H1 (cell line): Measurements from ENCODE around the gene RPP30. TPM values are rescaled to one million over a fixed set of nuclear protein-coding genes. Genes with fewer than 3 reads are reported as not detected.

Experiments used
- CTCF ChIA-PET: fragments of 300-600 bp; sonication (Branson Sonifier 250); formaldehyde crosslinking; loops from one replicate; lab custom pipeline; 2021; ENCODE audit not compliant: partially characterized antibody; lab: Charles Lee
- POLR2A ChIA-PET: fragments of 300-600 bp; sonication (Branson Sonifier 250); formaldehyde crosslinking; loops from one replicate; lab custom pipeline; 2021; ENCODE audit warnings: inconsistent platforms; ENCODE audit not compliant: partially characterized antibody; lab: Charles Lee
- DNase-seq, 2 experiments: peaks; one replicate each; pipeline versions ENCODE4 v3.0.0 to v3.0.0-alpha.2; 2010 to 2022; ENCODE audit warnings: low spot score in 2 of 2, low read depth in 1 of 2, mixed read lengths in 1 of 2
- FAIRE-seq: peaks from 2 replicates; lab custom pipeline; 2011; peaks lifted over from hg19 to GRCh38; lab: Jason Lieb, UNC
- H2AFZ ChIP-seq: 2 replicates; pipeline ENCODE4 v1.8.1; 2012; ENCODE audit warnings: low read length, inconsistent platforms
- H2AK5ac ChIP-seq: 2 replicates; pipeline ENCODE4 v1.6.1; 2013; ENCODE audit warnings: low read depth, low read length
- H2BK120ac ChIP-seq: replicated peaks from 2 replicates; pipeline ENCODE3; 2013; ENCODE audit warnings: low read depth, low read length, inconsistent platforms
- H2BK12ac ChIP-seq: 2 replicates; pipeline ENCODE4 v1.6.1; 2013; ENCODE audit warnings: low read depth, low read length
- H2BK15ac ChIP-seq: 2 replicates; pipeline ENCODE4 v1.6.1; 2013; ENCODE audit warnings: low read length
- H2BK20ac ChIP-seq: 2 replicates; pipeline ENCODE4 v1.6.1; 2013; ENCODE audit warnings: low read length
- H2BK5ac ChIP-seq: 2 replicates; pipeline ENCODE4 v1.6.1; 2013; ENCODE audit warnings: low read depth, low read length
- H3K14ac ChIP-seq: 2 replicates; pipeline ENCODE4 v1.6.1; 2013; ENCODE audit warnings: inconsistent platforms; ENCODE audit not compliant: insufficient read length
- H3K18ac ChIP-seq: 2 replicates; pipeline ENCODE4 v1.6.1; 2013; ENCODE audit warnings: low read length; ENCODE audit errors: extremely low read depth
- H3K23ac ChIP-seq: 2 replicates; pipeline ENCODE4 v1.6.1; 2013; ENCODE audit warnings: inconsistent platforms; ENCODE audit not compliant: insufficient read length
- H3K23me2 ChIP-seq: 2 replicates; pipeline ENCODE4 v1.6.1; 2013; ENCODE audit warnings: low read depth, low read length
- H3K27ac ChIP-seq: 2 replicates; pipeline ENCODE4 v1.6.1; 2011; ENCODE audit warnings: low read depth, low read length, inconsistent platforms
- H3K27me3 ChIP-seq, 4 experiments: replicated peaks in 1 of 4; 1 replicate in 1 of 4; 2 replicates in 3 of 4; pipeline versions ENCODE4 v1.6.1 to v1.8.1; 2011 to 2013; ENCODE audit warnings: low read length in 3 of 4, mild to moderate bottlenecking in 3 of 4, inconsistent platforms in 2 of 4, mixed read lengths in 2 of 4, moderate library complexity in 1 of 4; ENCODE audit not compliant: control insufficient read depth in 3 of 4, insufficient read depth in 3 of 4; ENCODE audit errors: extremely low read depth in 1 of 4
- H3K36me3 ChIP-seq, 4 experiments: 2 replicates each; pipeline versions ENCODE4 v1.6.1 to v1.8.1; 2011 to 2013; ENCODE audit warnings: mild to moderate bottlenecking in 4 of 4, low read length in 3 of 4, moderate library complexity in 2 of 4, control low read depth in 1 of 4, inconsistent platforms in 1 of 4; ENCODE audit not compliant: insufficient read depth in 4 of 4, control insufficient read depth in 2 of 4
- H3K4ac ChIP-seq: replicated peaks from 2 replicates; pipeline ENCODE3; 2013; ENCODE audit warnings: low read length, low read depth, mixed read lengths, inconsistent platforms; ENCODE audit not compliant: insufficient read length
- H3K4me1 ChIP-seq, 4 experiments: replicated peaks in 1 of 4; 1 replicate in 1 of 4; 2 replicates in 3 of 4; pipeline versions ENCODE4 v1.6.1 to v1.8.1; 2011 to 2013; ENCODE audit warnings: low read length in 3 of 4, inconsistent platforms in 2 of 4, mixed read lengths in 1 of 4; ENCODE audit not compliant: insufficient read depth in 4 of 4, control insufficient read depth in 3 of 4
- H3K4me2 ChIP-seq, 2 experiments: 2 replicates each; pipeline versions ENCODE4 v1.6.1 to v1.8.1; 2011 to 2013; ENCODE audit warnings: low read depth in 2 of 2, low read length in 2 of 2, control low read depth in 1 of 2, inconsistent platforms in 1 of 2, mild to moderate bottlenecking in 1 of 2; ENCODE audit not compliant: insufficient read depth in 1 of 2
- H3K4me3 ChIP-seq, 4 experiments: fragments of 200-600, 300-600 bp in 1 of 4; sonication (generic), shearing (Covaris generic), sonication (Bioruptor Twin) in 1 of 4; 2 replicates each; pipeline versions ENCODE4 v1.5.1 to v1.8.1; 2011 to 2016; ENCODE audit warnings: low read length in 4 of 4, low read depth in 3 of 4, control low read depth in 2 of 4, inconsistent platforms in 2 of 4, mild to moderate bottlenecking in 2 of 4, mixed read lengths in 1 of 4, moderate library complexity in 1 of 4; ENCODE audit not compliant: insufficient read depth in 2 of 4; ENCODE audit errors: extremely low read depth in 1 of 4
- H3K56ac ChIP-seq: replicated peaks from 2 replicates; pipeline ENCODE3; 2013; ENCODE audit warnings: low read depth, mild to moderate bottlenecking, mixed read lengths, low read length, inconsistent platforms; ENCODE audit not compliant: insufficient read length
- H3K79me1 ChIP-seq: 2 replicates; pipeline ENCODE4 v1.6.1; 2013; ENCODE audit warnings: low read depth, low read length, control low read depth
- H3K79me2 ChIP-seq, 2 experiments: 2 replicates each; pipeline versions ENCODE4 v1.6.1 to v1.8.1; 2012 to 2013; ENCODE audit warnings: low read length in 2 of 2, mild to moderate bottlenecking in 2 of 2, inconsistent platforms in 1 of 2; ENCODE audit not compliant: insufficient read depth in 2 of 2, control insufficient read depth in 1 of 2
- H3K9ac ChIP-seq, 4 experiments: replicated peaks in 1 of 4; 1 replicate in 1 of 4; 2 replicates in 3 of 4; pipeline versions ENCODE4 v1.6.1 to v1.8.1; 2011 to 2013; ENCODE audit warnings: low read depth in 3 of 4, low read length in 3 of 4, control low read depth in 2 of 4, mild to moderate bottlenecking in 2 of 4, moderate library complexity in 2 of 4, inconsistent platforms in 1 of 4; ENCODE audit errors: extremely low read depth in 1 of 4
- H3K9me3 ChIP-seq, 2 experiments: 2 replicates each; pipeline versions ENCODE4 v1.6.1 to v1.8.1; 2012 to 2013; ENCODE audit warnings: mild to moderate bottlenecking in 2 of 2, moderate library complexity in 2 of 2, control low read depth in 1 of 2, inconsistent platforms in 1 of 2, low read depth in 1 of 2, low read length in 1 of 2, mixed read lengths in 1 of 2; ENCODE audit not compliant: insufficient read depth in 2 of 2
- H4K20me1 ChIP-seq, 2 experiments: replicated peaks in 1 of 2; 2 replicates each; pipeline versions ENCODE3 to v1.8.1; 2011 to 2013; ENCODE audit warnings: inconsistent platforms in 2 of 2, low read length in 2 of 2, mild to moderate bottlenecking in 1 of 2; ENCODE audit not compliant: insufficient read depth in 2 of 2, control insufficient read depth in 1 of 2
- H4K5ac ChIP-seq: 2 replicates; pipeline ENCODE4 v1.6.1; 2013; ENCODE audit warnings: low read length, low read depth, mixed read lengths, inconsistent platforms; ENCODE audit not compliant: insufficient read length
- H4K8ac ChIP-seq: 2 replicates; pipeline ENCODE4 v1.8.0; 2013; ENCODE audit warnings: mild to moderate bottlenecking, moderate library complexity, low read length, inconsistent platforms; ENCODE audit not compliant: insufficient read depth; ENCODE audit errors: extremely low read depth
- H4K91ac ChIP-seq: replicated peaks from 2 replicates; pipeline ENCODE3; 2013; ENCODE audit warnings: low read length, mixed read lengths, inconsistent platforms; ENCODE audit not compliant: insufficient read length
- BCL11A ChIP-seq, 2 experiments: IDR thresholded peaks; one replicate each; pipeline ENCODE4 v1.6.1; 2011; ENCODE audit warnings: low read depth in 2 of 2, low read length in 2 of 2, mild to moderate bottlenecking in 2 of 2
- CHD1 ChIP-seq: IDR thresholded peaks from 2 replicates; pipeline ENCODE4 v1.6.1; 2012; ENCODE audit warnings: low read depth, low read length, improper control_type of control experiment
- CTBP2 ChIP-seq: IDR thresholded peaks from 2 replicates; pipeline ENCODE4 v1.7.0; 2011; ENCODE audit warnings: borderline replicate concordance, mild to moderate bottlenecking, moderate library complexity, mixed read lengths, low read length; ENCODE audit not compliant: insufficient read depth, insufficient read length
- EGR1 ChIP-seq: IDR thresholded peaks from 2 replicates; pipeline ENCODE4 v1.6.1; 2011; ENCODE audit warnings: low read depth, low read length, borderline replicate concordance
- HDAC2 ChIP-seq, 2 experiments: fragments of 300-600 bp in 1 of 2; sonication (generic) in 1 of 2; IDR thresholded peaks; 2 replicates each; pipeline ENCODE4 v1.6.1; 2011 to 2012; ENCODE audit warnings: low read depth in 2 of 2, low read length in 2 of 2, mild to moderate bottlenecking in 2 of 2, moderate library complexity in 2 of 2, borderline replicate concordance in 1 of 2, inconsistent platforms in 1 of 2
- KDM4A ChIP-seq: IDR thresholded peaks from one replicate; pipeline ENCODE4 v1.7.1; 2012; ENCODE audit warnings: low read depth, mild to moderate bottlenecking, moderate library complexity, low read length, inconsistent platforms; ENCODE audit not compliant: severe bottlenecking
- MAFK ChIP-seq: IDR thresholded peaks from 2 replicates; pipeline ENCODE4 v1.6.1; 2012; ENCODE audit warnings: low read depth, mild to moderate bottlenecking, improper control_type of control experiment, low read length
- RFX5 ChIP-seq: IDR thresholded peaks from 2 replicates; pipeline ENCODE4 v1.6.1; 2011; ENCODE audit warnings: low read depth, low read length, improper control_type of control experiment, borderline replicate concordance
- SP1 ChIP-seq: IDR thresholded peaks from 2 replicates; pipeline ENCODE4 v1.6.1; 2011; ENCODE audit warnings: low read depth, low read length
- SP4 ChIP-seq: IDR thresholded peaks from 2 replicates; pipeline ENCODE4 v1.6.1; 2012; ENCODE audit warnings: low read length, inconsistent platforms
- SUZ12 ChIP-seq: fragments of 200-600 bp; sonication (generic); IDR thresholded peaks from 2 replicates; pipeline ENCODE4 v1.6.1; 2012; ENCODE audit warnings: mild to moderate bottlenecking, inconsistent platforms, low read length, moderate library complexity, mixed read lengths
- TAF7 ChIP-seq: optimal IDR thresholded peaks from 2 replicates; pipeline ENCODE3; 2011; ENCODE audit warnings: low read depth, mild to moderate bottlenecking, inconsistent platforms, low read length, moderate library complexity, borderline replicate concordance
- YY1 ChIP-seq: IDR thresholded peaks from 2 replicates; pipeline ENCODE4 v1.6.1; 2011; ENCODE audit warnings: low read depth, mild to moderate bottlenecking, low read length
- WGBS, 2 experiments: shearing (Covaris generic) in 1 of 2; methylation state at CpG; one replicate each; pipeline versions ENCODE4 v1.1.6 to v1.1.7; 2013 to 2015; ENCODE audit warnings: low lambda C conversion rate in 2 of 2, mixed read lengths in 2 of 2, inconsistent platforms in 1 of 2, low coverage in 1 of 2, missing lambda C conversion rate in 1 of 2; ENCODE audit not compliant: insufficient replicate concordance in 2 of 2, insufficient coverage in 1 of 2, insufficient read length in 1 of 2; ENCODE audit errors: extremely low coverage in 1 of 2, missing lambda C conversion rate in 1 of 2; 5-methylcytosine and 5-hydroxymethylcytosine counted together
- polyA plus RNA-seq, 7 experiments: library from polyadenylated mRNA; depleted of rRNA in 3 of 7; stranded (reverse) in 5 of 7; unstranded in 2 of 7; fragments of >200 nt in 5 of 7; fragments of 200-250 nt in 2 of 7; gene quantifications; 1 replicate in 5 of 7; 2 replicates in 1 of 7; 4 replicates in 1 of 7; pipeline versions ENCODE4 v1.2.1 to v1.2.3, GENCODE V29; 2011 to 2013; ENCODE audit warnings: missing spikeins in 2 of 7, mixed read lengths in 2 of 7
- total RNA-seq: library from RNA; stranded (reverse); fragmentation: NEBNext Ultra II Directional; extraction: Animal tissue kit (Norgen Biotek cat#: 25700); gene quantifications from 2 replicates; pipeline ENCODE4 v1.2.1, GENCODE V29; 2021
- TF ChIP-seq, protein P1 (sequence below): IDR thresholded peaks from 2 replicates; pipeline ENCODE4 v1.6.1; 2012; ENCODE audit warnings: inconsistent platforms

RPP30 gene
- total and polyA plus RNA-seq, 2 of the 8 experiments (the other 6 are each of a cell fraction or from before 2014, with no cell fraction given), result 38.9 to 79.7 TPM

DNA sequence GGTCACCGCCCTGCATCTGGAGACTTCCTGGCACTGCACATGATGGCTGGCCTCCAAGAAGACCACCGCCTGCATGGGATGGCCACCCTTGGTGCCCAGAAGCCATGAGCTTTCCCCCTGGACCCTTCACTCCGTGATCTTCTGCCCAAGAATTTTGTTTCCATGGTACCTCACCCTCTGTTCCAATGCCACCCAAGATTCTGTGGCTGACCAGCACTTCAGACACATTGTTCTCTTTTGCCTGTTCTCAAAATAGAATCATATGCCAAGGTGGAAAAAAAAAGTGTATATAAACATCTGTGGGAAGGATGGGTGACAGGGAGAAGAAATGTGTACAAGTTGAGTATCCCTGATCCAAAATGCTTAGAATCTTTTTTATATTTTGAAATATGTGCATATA is 26.0 kb upstream of the RPP30 start:
- POLR2A ChIA-PET, result no interaction called here
- Histone ChIP-seq H4K8ac (no peak overlapping the region), H3K79me1 (no peaks in the 10 kb centered on the region), H3K4ac (no peak overlapping the region), H3K4me1 (peaks cover 0 to 4% (median 0%) of the 10 kb centered on the region in 4 experiments; a peak in 1 of 7 replicates), H3K79me2 (peaks cover 0 to 96% of the 10 kb centered on the region in 2 experiments; a peak in 2 of 4 replicates), H3K27me3 (no peaks in the 10 kb centered on the region), H3K4me2 (no peak overlapping the region), H2BK120ac (no peak overlapping the region), H3K23me2 (no peaks in the 10 kb centered on the region), H3K9ac (no peak overlapping the region), H3K23ac (no peak overlapping the region), H2BK15ac (no peak overlapping the region), H2AK5ac (no peak overlapping the region), H2AFZ (no peak overlapping the region), H3K18ac (no peak overlapping the region), H3K9me3 (peaks cover 12 to 19% of the 10 kb centered on the region in 2 experiments; a peak in 3 of 4 replicates), H3K4me3 (no peak overlapping the region), H2BK12ac (no peak overlapping the region), H3K56ac (no peak overlapping the region), H3K36me3 (peaks cover 0 to 6% (median 0%) of the 10 kb centered on the region in 4 experiments; a peak in 1 of 8 replicates), H2BK5ac (no peak overlapping the region), H3K14ac (no peak overlapping the region), H4K20me1 (no peaks in the 10 kb centered on the region), H4K91ac (no peak overlapping the region), H4K5ac (no peak overlapping the region), H2BK20ac (no peak overlapping the region), H3K27ac (no peak overlapping the region)
- FAIRE-seq, result no peak
- WGBS, 2 experiments, result 89% methylated on average over 3 of the region's 3 CpGs; no CpG with 5 or more reads in 1 of the 2 experiments
- CTCF ChIA-PET, result interaction anchor here (0.8 kb wide), 1 partner anchor 11 kb away, joined by 3 read pairs; no protein-coding TSS in a partner anchor
- DNase-seq, result no peak
- TF ChIP-seq SP4 (no peak), SUZ12 (no peak), KDM4A (no peak), CTBP2 (no peak), BCL11A (IDR thresholded peaks at IDR 0.05; ENCODE audit: low read depth in 2 of 2, low read length in 2 of 2) (no peak), HDAC2 (IDR thresholded peaks at IDR 0.05; ENCODE audit: borderline replicate concordance in 1 of 2, low read depth in 2 of 2, low read length in 2 of 2) (no peak), EGR1 (no peak), RFX5 (no peak), YY1 (no peak), MAFK (no peak), CHD1 (no peak), TAF7 (no peak), SP1 (no peak)
- TF ChIP-seq, protein P1, sequence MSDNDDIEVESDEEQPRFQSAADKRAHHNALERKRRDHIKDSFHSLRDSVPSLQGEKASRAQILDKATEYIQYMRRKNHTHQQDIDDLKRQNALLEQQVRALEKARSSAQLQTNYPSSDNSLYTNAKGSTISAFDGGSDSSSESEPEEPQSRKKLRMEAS, result no peak
